ENCODE data around the gene IPCEF1.
"Not testable (repeated sequence)": the region's sequence is repeated elsewhere in the genome, so short reads cannot be mapped to it uniquely, and the experiment has no call there.

IPCEF1 gene

DNA sequence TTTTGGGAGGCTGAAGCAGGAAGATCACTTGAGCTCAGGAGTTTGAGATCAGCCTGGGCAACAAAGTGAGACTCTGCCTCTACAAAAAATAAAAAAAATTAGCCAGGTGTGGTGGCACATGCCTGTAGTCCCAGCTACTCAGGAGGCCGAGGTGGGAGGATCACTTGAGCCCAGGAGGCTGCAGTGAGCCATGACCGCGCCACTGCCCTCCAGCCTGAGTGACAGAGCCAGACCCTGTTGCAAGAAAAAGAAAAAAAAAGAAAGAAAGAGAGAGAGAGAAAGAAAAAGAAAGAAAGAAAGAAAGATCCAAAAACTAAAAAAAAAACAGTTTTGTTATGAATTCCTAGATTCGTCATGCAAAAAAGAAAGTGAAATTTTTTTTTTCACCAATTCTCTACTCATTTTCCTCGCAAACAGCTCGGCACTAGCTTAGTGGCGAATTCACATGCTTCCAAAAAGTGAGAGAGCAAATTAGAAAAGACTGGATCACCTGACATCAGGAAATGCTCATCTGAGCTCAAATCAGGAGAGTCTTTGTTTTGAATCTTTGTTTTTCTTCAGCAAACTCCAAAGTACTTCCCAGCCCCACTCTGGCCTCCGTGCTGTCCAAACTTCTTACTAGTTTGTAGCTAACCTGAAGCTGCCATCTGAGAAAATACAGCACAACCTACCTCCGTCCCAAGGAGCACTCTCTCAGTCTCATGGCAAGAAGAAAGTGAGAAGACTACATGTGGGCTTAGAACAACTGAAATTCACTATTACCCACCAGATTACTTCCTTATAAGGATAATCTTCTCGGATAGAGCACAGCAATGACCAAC, 27.0 kb downstream of the IPCEF1 start:
- DNase-seq: no peak

- DNase-seq: not testable (repeated sequence)
Measured at GRCh38 chr6:154327313-154327712, 29.3 kb downstream of the IPCEF1 start.

DNA sequence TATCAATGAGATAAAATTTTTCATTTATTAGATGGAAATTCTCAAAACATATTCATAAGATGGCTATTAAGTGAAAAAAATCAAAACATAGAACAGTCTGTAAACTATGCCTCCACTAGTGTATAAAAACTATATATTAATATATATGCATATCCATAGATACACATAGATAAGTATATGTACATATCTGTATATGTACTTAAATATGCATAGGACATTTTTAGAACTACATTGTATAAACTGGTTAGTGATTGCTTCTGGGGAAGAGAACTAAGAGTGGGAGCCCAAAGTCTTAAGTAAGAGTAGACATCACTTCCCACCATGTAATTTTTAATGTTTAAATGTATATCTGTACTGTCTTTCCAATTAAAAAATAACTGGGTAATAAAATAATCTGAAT, 31.5 kb downstream of the IPCEF1 start:
- DNase-seq: no peak

DNA sequence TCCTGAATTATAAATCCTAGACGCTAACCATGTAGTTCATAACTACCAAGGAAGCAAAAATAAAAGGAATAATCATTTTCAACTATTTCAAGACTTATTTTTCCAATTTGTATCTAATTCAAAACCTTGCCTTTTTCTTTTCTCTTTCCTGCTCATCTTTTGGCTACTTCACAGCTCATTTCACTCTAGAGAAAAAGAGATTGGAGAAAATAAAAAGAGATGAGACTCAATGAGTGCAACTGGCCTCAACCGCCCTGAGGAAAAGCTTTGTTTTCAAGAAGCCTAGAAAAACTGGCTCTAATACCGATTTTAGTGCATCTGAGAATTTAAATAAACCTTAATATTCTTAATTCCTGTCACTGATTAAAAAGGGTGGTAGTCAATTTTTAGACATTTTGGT, 36.4 kb downstream of the IPCEF1 start:
- no peak for DNase-seq

- peak; percentile 95 for DNase-seq
Measured at GRCh38 chr6:154319231-154319858, 37.3 kb downstream of the IPCEF1 start.

GRCh38 chr6:154318721-154319120, 37.9 kb downstream of the IPCEF1 start:
- DNase-seq: peak; percentile 84

DNA sequence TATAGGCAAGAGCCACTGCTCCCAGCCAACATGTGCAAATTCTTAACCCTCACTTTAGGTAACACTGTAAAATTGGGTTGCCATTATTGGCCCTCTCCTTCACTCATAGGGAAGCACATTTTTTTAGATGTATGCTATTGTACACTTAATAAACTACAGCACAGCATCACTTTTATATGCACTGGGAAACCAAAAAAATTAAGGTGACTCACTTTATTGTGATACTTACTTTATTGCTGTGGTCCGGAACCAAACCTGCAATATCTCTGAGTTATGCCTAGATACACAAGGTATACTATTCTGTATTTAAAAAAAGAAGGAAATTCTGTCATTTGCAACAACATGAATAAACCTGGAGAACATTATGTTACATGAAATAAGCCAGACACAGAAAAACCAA, 40.5 kb downstream of the IPCEF1 start:
- DNase-seq: peak; percentile 15

DNA sequence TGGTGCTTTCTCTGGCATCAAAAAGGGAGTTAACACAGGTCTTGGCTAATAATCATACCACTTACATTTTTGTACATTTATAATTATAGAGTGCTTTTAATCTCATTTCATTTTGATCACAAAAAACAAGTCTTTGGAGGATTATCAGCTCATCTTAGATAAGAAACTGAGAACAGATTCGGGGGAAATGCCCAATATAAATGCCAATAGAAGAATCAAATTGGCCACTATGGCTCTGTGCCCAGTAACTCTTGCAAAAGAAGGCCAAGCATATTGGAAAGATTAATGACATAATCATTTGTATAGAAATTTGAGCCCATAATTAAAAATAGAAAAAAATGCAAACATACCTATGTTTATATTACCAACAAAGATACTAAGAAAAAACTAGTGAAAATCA, 42.5 kb downstream of the IPCEF1 start:
- DNase-seq: no peak

DNA sequence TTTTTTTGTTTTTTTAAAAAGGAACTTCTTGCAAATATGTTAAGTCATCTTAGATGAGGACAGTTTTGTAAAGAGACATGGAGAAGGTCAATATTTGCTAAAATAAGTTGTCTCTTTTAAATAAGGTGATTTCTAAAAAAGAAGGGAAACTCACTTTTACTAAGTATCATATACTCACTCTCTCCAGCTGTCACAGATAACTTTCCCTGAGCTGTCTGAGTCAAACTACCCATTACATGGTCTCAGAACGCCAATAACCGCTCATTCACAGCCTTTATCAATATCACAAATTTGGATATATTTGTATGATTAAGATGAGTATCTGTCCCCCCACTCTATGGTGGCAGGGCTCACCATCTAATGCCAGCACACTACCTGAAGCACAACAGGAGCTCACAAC, 47.6 kb downstream of the IPCEF1 start:
- DNase-seq: no peak

GRCh38 chr6:154307696-154308425, 48.7 kb downstream of the IPCEF1 start:
- no peak for DNase-seq

- not testable (repeated sequence) for DNase-seq
Measured at GRCh38 chr6:154307147-154307546, 49.5 kb downstream of the IPCEF1 start.

GRCh38 chr6:154306696-154307095, 49.9 kb downstream of the IPCEF1 start:
- no peak for DNase-seq

GRCh38 chr6:154304191-154304590, 52.4 kb downstream of the IPCEF1 start:
- no peak for DNase-seq

- DNase-seq: not testable (repeated sequence)
Measured at GRCh38 chr6:154303642-154304041, 53.0 kb downstream of the IPCEF1 start.

DNA sequence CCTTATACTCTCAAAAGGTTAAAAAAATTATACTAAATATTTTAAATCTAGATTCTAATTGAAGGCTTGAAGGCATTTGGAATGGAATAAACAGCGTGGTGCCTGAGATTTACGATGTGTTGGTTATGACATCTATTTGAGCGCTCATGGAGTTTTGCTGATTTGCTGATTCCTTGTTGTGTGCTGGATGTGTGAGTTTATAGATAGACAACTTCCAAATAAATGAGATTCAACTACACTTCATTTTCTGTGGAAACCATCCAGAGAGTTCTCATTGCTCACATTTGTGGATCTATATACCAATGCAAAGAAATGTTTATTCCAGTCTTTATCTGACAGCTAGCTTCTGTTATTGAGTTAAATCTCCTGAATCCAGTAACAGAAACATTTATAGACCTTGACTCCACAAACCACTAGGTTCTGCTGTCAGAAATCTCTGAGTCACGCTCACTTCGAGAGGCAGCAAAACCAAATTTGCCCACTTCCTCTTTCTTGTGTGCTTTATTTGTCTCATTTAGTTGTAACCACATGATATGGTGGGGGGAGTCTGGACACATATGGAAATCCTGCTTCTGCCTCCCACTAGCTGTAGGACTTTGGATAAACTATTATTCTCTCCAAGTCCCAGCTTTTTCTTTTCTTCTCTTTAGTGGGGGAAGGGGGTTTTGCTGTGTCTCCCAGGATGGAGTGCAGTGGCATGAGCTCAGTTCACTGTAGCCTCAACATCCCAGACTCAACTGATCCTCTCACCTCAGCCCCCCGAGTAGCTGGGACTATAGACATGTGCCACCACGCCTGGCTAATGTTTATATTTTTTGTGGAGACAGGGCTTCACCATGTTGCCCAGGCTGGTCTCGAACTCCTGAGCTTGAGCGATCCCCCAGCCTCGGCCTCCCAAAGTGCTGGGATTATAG, 54.5 kb downstream of the IPCEF1 start:
- DNase-seq: peak; percentile 90

DNA sequence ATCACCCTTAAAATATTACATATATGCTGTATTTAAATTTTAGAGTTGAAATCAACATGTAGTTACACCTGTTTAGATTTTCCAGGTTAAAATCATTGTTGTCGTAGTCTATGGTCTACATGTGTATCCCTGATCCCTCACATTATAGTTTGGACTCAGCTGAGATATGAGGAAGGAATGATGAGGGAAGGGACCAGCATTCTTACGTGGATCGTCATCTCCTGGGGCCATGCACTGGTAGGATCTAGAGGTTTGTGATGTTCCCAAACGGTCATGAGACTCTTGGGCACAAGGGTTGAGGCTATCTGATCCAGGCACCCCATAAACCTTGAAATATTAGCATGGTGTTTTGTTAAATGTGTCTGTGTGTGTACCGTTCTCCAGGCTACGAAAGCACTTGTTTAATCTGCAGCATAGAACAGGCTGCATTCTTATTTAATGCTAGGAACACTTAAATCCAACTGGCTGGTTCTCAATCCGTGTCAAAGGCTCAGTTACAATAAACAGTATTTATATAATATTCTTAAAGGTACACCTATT, 55.4 kb downstream of the IPCEF1 start:
- DNase-seq: peak; percentile 33

DNA sequence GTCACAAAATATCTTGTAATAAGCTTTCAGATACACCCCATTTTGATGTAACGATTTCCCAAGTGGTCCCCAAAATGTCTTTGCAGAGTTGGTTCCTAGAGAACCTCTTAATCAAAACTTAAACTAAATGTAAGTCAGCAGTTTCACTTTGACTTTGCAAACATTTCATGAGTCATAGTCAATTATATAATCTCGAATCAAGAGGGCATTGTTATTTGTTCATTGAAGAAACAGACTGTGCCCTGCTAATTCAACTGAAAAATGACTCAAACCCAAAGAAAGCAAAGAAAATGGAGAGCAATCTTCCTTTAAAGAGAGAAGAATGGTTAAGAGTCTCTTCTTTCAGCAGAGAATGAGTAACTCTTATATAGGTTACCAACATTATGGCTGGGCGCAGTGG, 58.3 kb downstream of the IPCEF1 start:
- DNase-seq: no peak

- no peak for DNase-seq
Measured at GRCh38 chr6:154297721-154298120, 58.9 kb downstream of the IPCEF1 start.

DNA sequence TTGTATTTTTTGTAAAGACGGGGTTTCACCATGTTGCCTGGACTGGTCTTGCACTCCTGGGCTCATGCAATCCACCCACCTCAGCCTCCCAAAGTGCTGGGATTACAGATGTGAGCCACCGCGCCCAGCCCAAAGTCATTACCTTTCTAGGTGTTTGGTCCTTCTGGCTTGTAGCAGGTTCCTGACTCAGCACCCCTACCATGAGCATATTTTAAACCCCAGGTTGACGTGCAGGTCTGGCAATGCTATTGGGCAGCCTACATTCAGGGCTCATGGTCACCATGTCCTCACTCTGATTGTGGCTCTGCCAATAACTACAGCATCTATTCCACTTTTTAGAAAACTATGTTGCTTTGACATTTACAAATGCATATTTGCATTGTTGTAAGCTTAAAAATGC, 59.4 kb downstream of the IPCEF1 start:
- no peak for DNase-seq

DNA sequence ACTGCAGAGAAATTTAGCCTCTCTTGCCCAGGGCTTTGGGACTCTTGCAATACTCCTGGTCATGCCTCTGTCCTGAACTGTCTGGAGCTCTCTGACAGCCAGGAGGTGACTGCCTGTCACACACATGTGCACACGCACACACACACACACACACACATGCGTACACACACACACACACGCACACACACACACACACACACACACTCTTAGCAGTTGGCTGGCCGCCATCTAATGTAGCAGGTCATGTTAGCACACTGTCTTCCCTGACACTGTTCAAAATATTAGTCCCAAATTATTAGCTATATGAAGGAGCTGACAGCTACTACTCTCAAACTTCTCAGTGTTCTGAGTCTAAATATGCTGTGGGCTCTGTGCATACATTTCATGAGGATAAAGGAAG, 60.9 kb downstream of the IPCEF1 start:
- no peak for DNase-seq

DNA sequence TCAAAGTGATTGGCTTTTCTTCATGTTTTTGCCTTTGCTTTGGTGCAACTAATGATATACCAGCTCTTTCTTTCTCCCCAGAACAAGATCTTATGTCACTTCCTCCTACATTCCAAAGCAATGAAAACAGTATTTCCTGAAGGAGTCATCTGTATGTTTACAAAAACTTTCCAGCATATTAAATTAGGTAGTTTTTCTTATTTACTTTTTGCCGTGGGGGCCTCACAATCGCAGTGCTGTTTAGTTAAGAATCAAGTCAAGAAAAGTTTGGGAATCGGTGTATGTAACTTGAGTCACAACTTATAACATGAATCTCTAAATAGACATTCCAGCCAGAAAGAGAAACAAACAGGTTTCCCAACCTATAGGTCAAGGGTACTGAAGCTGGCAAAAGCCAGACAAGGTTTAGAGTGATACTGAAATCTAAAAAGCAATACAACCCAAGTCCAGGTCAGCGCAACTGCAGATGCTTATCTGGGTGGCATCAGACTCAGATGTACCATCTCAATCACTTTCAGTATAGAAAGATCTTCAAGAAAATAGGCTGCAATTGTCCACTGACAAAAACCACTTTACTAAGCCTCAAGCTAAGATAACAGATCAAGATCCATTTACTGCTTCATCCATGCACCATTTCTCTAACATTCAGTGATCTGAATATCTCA, 63.6 kb downstream of the IPCEF1 start:
- DNase-seq: peak; percentile 70

DNA sequence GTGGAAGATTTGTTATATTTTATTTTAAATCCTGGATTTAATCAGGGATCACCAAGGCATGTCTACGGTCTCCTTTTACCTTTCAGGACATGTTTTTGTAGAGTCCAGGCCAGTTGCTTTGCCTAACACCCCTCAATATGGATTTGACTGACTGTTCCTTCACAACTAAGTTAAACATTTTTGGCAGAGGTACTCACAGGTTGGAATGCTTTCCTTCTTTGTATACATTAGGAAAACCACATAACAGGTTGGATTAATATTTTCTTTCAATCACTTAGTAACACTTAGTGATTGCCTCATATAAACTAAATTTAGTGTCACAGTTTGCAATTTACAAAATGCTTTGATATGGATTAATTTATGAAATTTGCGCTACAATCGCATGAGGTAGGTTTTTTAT, 64.5 kb downstream of the IPCEF1 start:
- DNase-seq: peak; percentile 50

Data from fibroblast of skin of right biceps (primary cell).